ENCODE data around the gene CPEB2. TPM values are rescaled to one million over a fixed set of nuclear protein-coding genes. Genes with fewer than 3 reads are reported as not detected.

The CPEB2 gene
- total RNA-seq, 6 experiments from 2014 or later: 9.1 to 16.3 (median 12.9) TPM

DNA sequence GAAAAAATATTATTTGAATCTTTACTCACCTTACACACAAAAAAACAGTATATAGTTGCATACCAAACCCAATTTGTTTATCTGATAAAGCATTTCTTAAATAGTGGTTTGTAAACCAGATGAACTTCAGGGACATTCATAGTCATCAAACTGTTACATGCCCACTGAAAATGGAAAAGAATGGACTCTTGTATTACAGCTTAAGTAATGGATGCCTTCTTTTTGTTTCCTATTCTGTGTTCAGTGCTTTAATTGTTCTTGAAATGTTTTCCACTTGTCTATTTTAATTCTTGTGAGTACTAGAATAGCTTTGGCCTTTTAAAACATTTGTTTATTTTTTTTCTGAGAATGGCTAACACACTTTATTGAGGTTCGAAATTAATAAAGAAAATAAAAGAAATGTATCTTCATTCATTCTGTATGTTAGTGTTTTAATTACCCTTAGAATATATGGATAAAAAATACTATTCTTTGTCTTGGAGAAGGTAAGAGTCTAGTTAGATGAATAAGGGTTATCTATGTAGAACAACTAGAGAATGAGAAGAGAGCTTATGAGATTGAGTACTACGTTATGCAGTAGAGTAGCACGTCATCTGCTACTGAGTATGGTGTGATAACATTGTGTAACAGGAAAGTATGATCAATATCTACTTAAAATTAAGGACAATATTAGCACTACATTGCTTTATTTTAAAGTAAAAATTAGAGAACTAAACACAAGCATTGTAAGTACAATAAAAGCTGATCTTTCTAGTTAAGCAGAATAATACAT, 9.9 kb downstream of the CPEB2 start:
- no peak for ATAC-seq
- 48% methylated on average over 3 of the region's 3 CpGs for WGBS (ENCODE audit: insufficient coverage, low coverage, low lambda C conversion rate, missing lambda C conversion rate)
- Histone ChIP-seq H3K27me3 (no peaks in the 10 kb centered on the region), H3K9me3 (no peaks in the 10 kb centered on the region), H3K27ac (no peak overlapping the region), H3K4me3 (no peak overlapping the region), H3K4me1 (peaks cover 0 to 3% (median 0%) of the 10 kb centered on the region in 4 donors), H3K36me3 (peaks cover 0 to 38% (median 6%) of the 10 kb centered on the region in 4 donors)
- DNase-seq: no peak
- intact Hi-C loops (cut with DNase I): no loop called here
- TF ChIP-seq, protein P1, sequence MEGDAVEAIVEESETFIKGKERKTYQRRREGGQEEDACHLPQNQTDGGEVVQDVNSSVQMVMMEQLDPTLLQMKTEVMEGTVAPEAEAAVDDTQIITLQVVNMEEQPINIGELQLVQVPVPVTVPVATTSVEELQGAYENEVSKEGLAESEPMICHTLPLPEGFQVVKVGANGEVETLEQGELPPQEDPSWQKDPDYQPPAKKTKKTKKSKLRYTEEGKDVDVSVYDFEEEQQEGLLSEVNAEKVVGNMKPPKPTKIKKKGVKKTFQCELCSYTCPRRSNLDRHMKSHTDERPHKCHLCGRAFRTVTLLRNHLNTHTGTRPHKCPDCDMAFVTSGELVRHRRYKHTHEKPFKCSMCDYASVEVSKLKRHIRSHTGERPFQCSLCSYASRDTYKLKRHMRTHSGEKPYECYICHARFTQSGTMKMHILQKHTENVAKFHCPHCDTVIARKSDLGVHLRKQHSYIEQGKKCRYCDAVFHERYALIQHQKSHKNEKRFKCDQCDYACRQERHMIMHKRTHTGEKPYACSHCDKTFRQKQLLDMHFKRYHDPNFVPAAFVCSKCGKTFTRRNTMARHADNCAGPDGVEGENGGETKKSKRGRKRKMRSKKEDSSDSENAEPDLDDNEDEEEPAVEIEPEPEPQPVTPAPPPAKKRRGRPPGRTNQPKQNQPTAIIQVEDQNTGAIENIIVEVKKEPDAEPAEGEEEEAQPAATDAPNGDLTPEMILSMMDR (IDR thresholded peaks at IDR 0.05): no peak
- no peak for TF ChIP-seq POLR2A (IDR thresholded peaks at IDR 0.05)

DNA sequence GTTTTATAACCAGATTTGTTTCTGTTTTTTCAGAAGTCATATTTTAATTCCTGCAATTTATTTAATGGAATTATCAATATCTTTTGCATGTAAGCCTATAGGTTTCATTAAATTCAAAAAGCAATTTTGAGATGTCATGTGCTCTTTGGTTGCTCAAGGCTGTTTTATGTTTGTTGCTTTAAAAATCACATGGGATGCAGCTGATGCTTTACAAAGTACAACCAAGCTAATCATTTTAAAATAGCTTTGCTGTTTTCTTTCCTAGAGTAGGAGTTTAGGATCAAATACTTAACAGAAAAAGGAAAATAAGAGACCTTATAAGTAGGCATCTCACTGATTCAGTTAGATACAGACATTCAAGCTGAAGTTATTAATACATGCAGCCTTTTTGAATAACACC, 11.3 kb downstream of the CPEB2 start:
- peak in 1 of 4 donors; percentile 37 for ATAC-seq
- Histone ChIP-seq H3K27me3 (no peaks in the 10 kb centered on the region), H3K4me3 (no peak overlapping the region), H3K9me3 (no peaks in the 10 kb centered on the region), H3K4me1 (no peaks in the 10 kb centered on the region), H3K27ac (no peak overlapping the region), H3K36me3 (peaks cover 0 to 34% (median 0%) of the 10 kb centered on the region in 4 donors)
- intact Hi-C loops (cut with DNase I): no loop called here
- no peak for DNase-seq
- TF ChIP-seq, protein P1 (IDR thresholded peaks at IDR 0.05): no peak
- TF ChIP-seq POLR2A (IDR thresholded peaks at IDR 0.05): no peak

DNA sequence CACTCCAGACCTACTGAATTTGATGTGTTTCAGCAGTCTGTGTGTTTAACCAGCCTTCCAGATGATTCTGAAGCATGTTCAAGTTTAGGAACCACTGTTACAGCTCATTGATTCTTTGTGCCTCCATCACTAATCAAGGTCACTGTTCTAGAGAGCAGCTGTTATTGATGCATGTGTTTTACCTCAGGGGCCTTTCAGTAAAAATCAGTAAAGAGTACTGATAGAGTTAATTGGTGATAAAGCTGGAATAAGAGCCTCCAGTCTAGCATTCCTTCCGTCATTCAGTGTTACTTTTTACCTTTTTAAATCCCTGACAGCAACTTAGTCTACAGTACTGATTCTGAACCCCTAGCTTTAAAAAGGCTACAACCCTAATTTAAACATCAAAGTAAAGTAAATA, 12.9 kb downstream of the CPEB2 start:
- no peak overlapping the region for H3K27ac ChIP-seq
- WGBS (ENCODE audit: insufficient coverage, low coverage, low lambda C conversion rate, missing lambda C conversion rate): 74% methylated on average over 1 of the region's 1 CpG
- intact Hi-C loops (cut with DNase I): no loop called here
- DNase-seq (no peak), ATAC-seq (no peak)
- no peaks in the 10 kb centered on the region for H3K9me3 ChIP-seq
- H3K4me3 ChIP-seq: no peak overlapping the region
- peaks cover 0 to 32% (median 1%) of the 10 kb centered on the region in 4 donors for H3K36me3 ChIP-seq
- H3K4me1 ChIP-seq: no peaks in the 10 kb centered on the region
- no peaks in the 10 kb centered on the region for H3K27me3 ChIP-seq
- TF ChIP-seq, protein P1 (IDR thresholded peaks at IDR 0.05): no peak
- TF ChIP-seq POLR2A (IDR thresholded peaks at IDR 0.05): no peak

- Histone ChIP-seq H3K4me1 (no peaks in the 10 kb centered on the region), H3K4me3 (no peak overlapping the region), H3K27ac (no peak overlapping the region), H3K36me3 (peaks cover 0 to 30% (median 1%) of the 10 kb centered on the region in 4 donors), H3K27me3 (no peaks in the 10 kb centered on the region), H3K9me3 (no peaks in the 10 kb centered on the region)
- no peak for TF ChIP-seq POLR2A (IDR thresholded peaks at IDR 0.05)
- TF ChIP-seq, protein P1 (IDR thresholded peaks at IDR 0.05): no peak
- ATAC-seq (no peak), DNase-seq (no peak)
- intact Hi-C loops (cut with DNase I): no loop called here
Observed at GRCh38 chr4:15018361-15018760, 16.1 kb downstream of the CPEB2 start.
